Gastrocnemius medialis (tissue), 4 donors: Measurements from ENCODE around the gene SIDT1.

Source experiments
- CTCF ChIP-seq, 5 experiments: fragments of 450-650 bp in 3 of 5; fragments of 200-600 bp in 2 of 5; sonication (generic) in 2 of 5; IDR thresholded peaks in 4 of 5; conservative IDR thresholded peaks in 1 of 5; 1 replicate in 4 of 5; 2 replicates in 1 of 5; pipeline ENCODE4 v1.5.1; 2016 to 2019; ENCODE audit warnings: antibody characterized with exemption in 5 of 5, mild to moderate bottlenecking in 3 of 5, moderate library complexity in 3 of 5
- POLR2A ChIP-seq, 2 donors: fragments of 450-650 bp; IDR thresholded peaks; one replicate each; pipeline ENCODE4 v1.6.1; 2017; ENCODE audit warnings: antibody characterized with exemption in 2 of 2, mild to moderate bottlenecking in 2 of 2, moderate library complexity in 2 of 2

DNA sequence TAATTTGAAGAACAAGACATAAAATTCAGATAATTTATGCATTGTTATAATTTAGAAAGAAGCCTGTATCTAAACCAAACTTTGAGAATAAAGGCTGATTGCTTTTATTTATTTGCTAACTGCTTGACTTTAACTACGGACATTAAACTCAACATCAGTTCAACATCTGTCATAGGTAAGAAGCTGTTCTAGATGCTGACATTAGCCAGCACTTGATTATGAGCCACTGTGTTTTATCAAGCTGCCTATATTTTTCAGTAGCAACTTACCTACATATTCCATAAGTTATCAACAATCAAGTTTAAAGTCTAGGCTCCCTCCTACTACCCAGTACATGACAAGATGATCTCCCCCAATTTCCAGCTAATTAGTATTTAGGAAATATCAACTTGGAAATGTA lies 122.0 kb downstream of the SIDT1 start:
- TF ChIP-seq POLR2A (IDR thresholded peaks at IDR 0.05) (no peak), CTCF (IDR thresholded peaks at IDR 0.05 in 4 of 5, conservative IDR thresholded peaks at IDR 0.05 in 1 of 5) (no peak)
